ENCODE results near the gene PRDM11. TPM values are rescaled to one million over a fixed set of nuclear protein-coding genes. Genes with fewer than 3 reads are reported as not detected.

PRDM11 gene
- total RNA-seq, 2 donors from 2014 or later: 4.4 to 7.9 TPM

GRCh38 chr11:45215098-45215865 lies 68.8 kb downstream of the PRDM11 start:
- H3K4me3 ChIP-seq: no peak overlapping the region
- no peak for DNase-seq
- WGBS, 2 donors: 80 to 83% methylated on average over 4 of the region's 4 CpGs
- no peaks in the 10 kb centered on the region for H3K27me3 ChIP-seq
- H3K9me3 ChIP-seq: no peaks in the 10 kb centered on the region
- H3K27ac ChIP-seq: no peak overlapping the region
- intact Hi-C loops (cut with DNase I): no loop called here
- TF ChIP-seq POLR2A (IDR thresholded peaks at IDR 0.05): no peak
- TF ChIP-seq CTCF (IDR thresholded peaks at IDR 0.05): no peak
- no peaks in the 10 kb centered on the region for H3K36me3 ChIP-seq (replicated peaks in 1 of 2; ENCODE audit: insufficient read depth in 1 of 2, low read depth in 2 of 2)
- ATAC-seq: no peak
- H3K4me1 ChIP-seq: no peaks in the 10 kb centered on the region

DNA sequence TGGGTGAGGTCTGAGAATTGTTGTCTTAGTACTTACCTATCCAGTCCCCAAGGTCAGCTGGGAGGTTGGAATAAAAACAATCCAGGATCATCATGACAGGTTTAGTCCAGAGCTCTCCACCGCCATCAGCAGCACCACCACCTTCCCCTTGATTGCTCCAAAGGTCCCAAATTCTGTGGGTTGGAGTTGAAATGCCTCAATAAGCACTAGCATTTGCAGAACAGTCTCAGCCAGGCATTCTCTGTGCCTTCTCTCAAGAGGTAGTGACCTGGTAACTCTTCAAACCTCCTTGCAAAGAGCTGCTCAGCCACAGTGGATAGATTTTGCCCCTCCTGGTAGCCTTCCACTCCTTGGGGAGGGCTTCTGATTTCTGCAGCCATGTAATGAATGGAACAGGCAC lies 69.6 kb downstream of the PRDM11 start:
- 100% methylated on average over 1 of the region's 1 CpG for WGBS, 2 donors
- no peak for DNase-seq
- Histone ChIP-seq H3K27ac (no peak overlapping the region), H3K9me3 (no peaks in the 10 kb centered on the region), H3K4me1 (no peaks in the 10 kb centered on the region), H3K36me3 (replicated peaks in 1 of 2; ENCODE audit: insufficient read depth in 1 of 2, low read depth in 2 of 2) (no peaks in the 10 kb centered on the region), H3K4me3 (no peak overlapping the region), H3K27me3 (no peaks in the 10 kb centered on the region)
- ATAC-seq: no peak
- intact Hi-C loops (cut with DNase I): no loop called here
- TF ChIP-seq POLR2A (IDR thresholded peaks at IDR 0.05) (no peak), CTCF (IDR thresholded peaks at IDR 0.05) (no peak)

- H3K36me3 ChIP-seq (replicated peaks in 1 of 2; ENCODE audit: insufficient read depth in 1 of 2, low read depth in 2 of 2): no peaks in the 10 kb centered on the region
- H3K4me1 ChIP-seq: no peaks in the 10 kb centered on the region
- intact Hi-C loops (cut with DNase I): no loop called here
- no peak for DNase-seq
- H3K9me3 ChIP-seq: no peaks in the 10 kb centered on the region
- TF ChIP-seq CTCF (IDR thresholded peaks at IDR 0.05) (no peak), POLR2A (IDR thresholded peaks at IDR 0.05) (no peak)
- 69 to 88% methylated on average over 2 of the region's 2 CpGs for WGBS, 2 donors
- H3K4me3 ChIP-seq: no peak overlapping the region
- no peaks in the 10 kb centered on the region for H3K27me3 ChIP-seq
- H3K27ac ChIP-seq: no peak overlapping the region
- ATAC-seq: no peak
Measured at GRCh38 chr11:45216901-45217300, 70.5 kb downstream of the PRDM11 start.

DNA sequence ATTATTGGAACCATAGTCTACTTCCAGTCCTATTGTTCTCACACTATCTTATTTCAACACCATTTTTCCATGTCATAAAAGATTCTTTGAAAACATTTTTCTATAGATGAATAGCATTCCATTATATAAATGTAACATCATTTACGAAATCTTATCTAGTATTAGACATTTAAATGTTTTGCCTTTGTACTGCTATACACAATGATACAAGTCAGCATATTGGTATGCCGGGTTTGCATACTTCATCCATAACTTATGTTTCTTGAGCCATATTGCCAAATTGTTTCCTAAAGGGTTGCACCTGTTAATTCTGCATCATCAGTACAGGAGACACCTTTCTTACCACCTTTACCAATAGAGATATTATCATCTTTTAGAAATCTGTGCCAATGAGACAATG lies 71.6 kb downstream of the PRDM11 start:
- TF ChIP-seq POLR2A (IDR thresholded peaks at IDR 0.05): no peak
- no peak for TF ChIP-seq CTCF (IDR thresholded peaks at IDR 0.05)
- no peak for ATAC-seq
- no peaks in the 10 kb centered on the region for H3K9me3 ChIP-seq
- WGBS, 2 donors: 75 to 77% methylated on average over 2 of the region's 2 CpGs
- no peaks in the 10 kb centered on the region for H3K27me3 ChIP-seq
- no peak for DNase-seq
- intact Hi-C loops (cut with DNase I): no loop called here
- no peak overlapping the region for H3K27ac ChIP-seq
- no peaks in the 10 kb centered on the region for H3K36me3 ChIP-seq (replicated peaks in 1 of 2; ENCODE audit: insufficient read depth in 1 of 2, low read depth in 2 of 2)
- H3K4me1 ChIP-seq: no peaks in the 10 kb centered on the region
- no peak overlapping the region for H3K4me3 ChIP-seq

- no peak for ATAC-seq
- Histone ChIP-seq H3K4me3 (no peak overlapping the region), H3K36me3 (replicated peaks in 1 of 2; ENCODE audit: insufficient read depth in 1 of 2, low read depth in 2 of 2) (no peaks in the 10 kb centered on the region), H3K27me3 (no peaks in the 10 kb centered on the region), H3K9me3 (no peaks in the 10 kb centered on the region), H3K4me1 (no peaks in the 10 kb centered on the region), H3K27ac (no peak overlapping the region)
- intact Hi-C loops (cut with DNase I): no loop called here
- TF ChIP-seq CTCF (IDR thresholded peaks at IDR 0.05) (no peak), POLR2A (IDR thresholded peaks at IDR 0.05) (no peak)
- no peak for DNase-seq
- WGBS, 2 donors: 88 to 94% methylated on average over 4 of the region's 4 CpGs
Measured at GRCh38 chr11:45218705-45219104, 72.3 kb downstream of the PRDM11 start.

All from body of pancreas (tissue), 4 donors.